Keratinocyte (primary cell): ENCODE data around the gene CCDC170.

ENCODE experiments used
- EZH2 ChIP-seq: IDR thresholded peaks from one replicate; pipeline ENCODE4 v1.6.1; 2012; ENCODE audit warnings: inconsistent platforms, mild to moderate bottlenecking, low read length, moderate library complexity
- TF ChIP-seq, protein P1 (sequence below), 3 experiments: IDR thresholded peaks in 1 of 3; conservative IDR thresholded peaks in 1 of 3; optimal IDR thresholded peaks in 1 of 3; 2 replicates in 2 of 3; 3 replicates in 1 of 3; pipeline versions ENCODE3 to v1.5.1; 2011; ENCODE audit warnings: low read length in 3 of 3, mild to moderate bottlenecking in 3 of 3, moderate library complexity in 2 of 3, control low read depth in 1 of 3, inconsistent platforms in 1 of 3; ENCODE audit not compliant: insufficient read depth in 2 of 3; ENCODE audit errors: extremely low read depth in 1 of 3

DNA sequence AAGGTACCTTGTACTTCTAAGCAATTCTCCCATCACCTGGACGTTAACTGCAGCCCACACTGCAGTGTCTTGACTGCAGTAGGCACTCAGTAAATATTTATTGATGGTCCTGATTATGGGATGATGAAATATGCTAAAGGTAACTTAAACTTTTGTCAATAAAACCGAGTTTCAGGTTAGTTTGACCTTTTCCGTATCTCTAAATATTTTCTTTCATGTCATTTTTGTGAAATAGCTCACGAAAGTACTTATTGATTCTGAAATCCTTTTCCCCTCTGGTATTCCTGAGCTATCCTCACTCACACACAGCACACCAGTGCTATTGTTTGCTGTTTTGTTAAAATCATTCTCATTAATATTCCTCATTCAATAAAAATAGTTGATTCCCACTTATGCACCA, 164.3 kb downstream of the CCDC170 start:
- TF ChIP-seq, protein P1, sequence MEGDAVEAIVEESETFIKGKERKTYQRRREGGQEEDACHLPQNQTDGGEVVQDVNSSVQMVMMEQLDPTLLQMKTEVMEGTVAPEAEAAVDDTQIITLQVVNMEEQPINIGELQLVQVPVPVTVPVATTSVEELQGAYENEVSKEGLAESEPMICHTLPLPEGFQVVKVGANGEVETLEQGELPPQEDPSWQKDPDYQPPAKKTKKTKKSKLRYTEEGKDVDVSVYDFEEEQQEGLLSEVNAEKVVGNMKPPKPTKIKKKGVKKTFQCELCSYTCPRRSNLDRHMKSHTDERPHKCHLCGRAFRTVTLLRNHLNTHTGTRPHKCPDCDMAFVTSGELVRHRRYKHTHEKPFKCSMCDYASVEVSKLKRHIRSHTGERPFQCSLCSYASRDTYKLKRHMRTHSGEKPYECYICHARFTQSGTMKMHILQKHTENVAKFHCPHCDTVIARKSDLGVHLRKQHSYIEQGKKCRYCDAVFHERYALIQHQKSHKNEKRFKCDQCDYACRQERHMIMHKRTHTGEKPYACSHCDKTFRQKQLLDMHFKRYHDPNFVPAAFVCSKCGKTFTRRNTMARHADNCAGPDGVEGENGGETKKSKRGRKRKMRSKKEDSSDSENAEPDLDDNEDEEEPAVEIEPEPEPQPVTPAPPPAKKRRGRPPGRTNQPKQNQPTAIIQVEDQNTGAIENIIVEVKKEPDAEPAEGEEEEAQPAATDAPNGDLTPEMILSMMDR (optimal IDR thresholded peaks at IDR 0.05 in 1 of 3, IDR thresholded peaks at IDR 0.05 in 1 of 3, conservative IDR thresholded peaks at IDR 0.05 in 1 of 3; ENCODE audit: extremely low read depth in 1 of 3, insufficient read depth in 2 of 3, low read length in 3 of 3) = no peak
- TF ChIP-seq EZH2 = no peak
